ENCODE results near the gene SPRED2.

The SPRED2 gene

DNA sequence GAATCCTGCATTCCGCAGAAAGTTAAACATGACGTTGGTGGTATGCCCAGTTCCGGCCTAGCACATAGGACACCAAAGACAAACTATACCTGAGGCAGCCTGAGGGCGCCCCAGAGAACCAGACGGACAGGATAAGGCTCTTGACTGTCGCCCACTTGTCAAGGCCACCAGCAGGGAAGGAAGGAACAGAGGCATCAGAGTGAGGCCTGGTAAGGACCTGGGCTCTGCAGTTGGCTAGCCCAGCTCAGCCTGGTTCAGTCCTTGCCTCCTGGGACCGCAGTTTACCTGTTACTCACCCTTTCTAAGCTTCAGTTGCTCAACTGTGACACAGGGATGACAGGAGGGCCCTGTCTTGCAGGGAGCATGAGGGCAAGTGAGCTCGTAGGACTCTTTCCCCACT, 122.7 kb downstream of the SPRED2 start:
- DNase-seq (ENCODE audit: low read depth) = no peak
- H3K4me3 ChIP-seq (ENCODE audit: low read depth, low read length) = no peak overlapping the region
- TF ChIP-seq, protein P1, sequence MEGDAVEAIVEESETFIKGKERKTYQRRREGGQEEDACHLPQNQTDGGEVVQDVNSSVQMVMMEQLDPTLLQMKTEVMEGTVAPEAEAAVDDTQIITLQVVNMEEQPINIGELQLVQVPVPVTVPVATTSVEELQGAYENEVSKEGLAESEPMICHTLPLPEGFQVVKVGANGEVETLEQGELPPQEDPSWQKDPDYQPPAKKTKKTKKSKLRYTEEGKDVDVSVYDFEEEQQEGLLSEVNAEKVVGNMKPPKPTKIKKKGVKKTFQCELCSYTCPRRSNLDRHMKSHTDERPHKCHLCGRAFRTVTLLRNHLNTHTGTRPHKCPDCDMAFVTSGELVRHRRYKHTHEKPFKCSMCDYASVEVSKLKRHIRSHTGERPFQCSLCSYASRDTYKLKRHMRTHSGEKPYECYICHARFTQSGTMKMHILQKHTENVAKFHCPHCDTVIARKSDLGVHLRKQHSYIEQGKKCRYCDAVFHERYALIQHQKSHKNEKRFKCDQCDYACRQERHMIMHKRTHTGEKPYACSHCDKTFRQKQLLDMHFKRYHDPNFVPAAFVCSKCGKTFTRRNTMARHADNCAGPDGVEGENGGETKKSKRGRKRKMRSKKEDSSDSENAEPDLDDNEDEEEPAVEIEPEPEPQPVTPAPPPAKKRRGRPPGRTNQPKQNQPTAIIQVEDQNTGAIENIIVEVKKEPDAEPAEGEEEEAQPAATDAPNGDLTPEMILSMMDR (IDR thresholded peaks at IDR 0.05; ENCODE audit: low read depth, low read length, missing control alignments) = no peak

GRCh38 chr2:65305934-65306333, 126.5 kb downstream of the SPRED2 start:
- no peak overlapping the region for H3K4me3 ChIP-seq (ENCODE audit: low read depth, low read length)
- DNase-seq (ENCODE audit: low read depth) = no peak
- TF ChIP-seq, protein P1 (IDR thresholded peaks at IDR 0.05; ENCODE audit: low read depth, low read length, missing control alignments) = no peak

- TF ChIP-seq, protein P1 (IDR thresholded peaks at IDR 0.05; ENCODE audit: low read depth, low read length, missing control alignments) = no peak
- peak; percentile 85 for DNase-seq (ENCODE audit: low read depth)
- H3K4me3 ChIP-seq (ENCODE audit: low read depth, low read length) = no peak overlapping the region
These were observed 131.4 kb downstream of the SPRED2 start for GRCh38 chr2:65300761-65301711.

DNA sequence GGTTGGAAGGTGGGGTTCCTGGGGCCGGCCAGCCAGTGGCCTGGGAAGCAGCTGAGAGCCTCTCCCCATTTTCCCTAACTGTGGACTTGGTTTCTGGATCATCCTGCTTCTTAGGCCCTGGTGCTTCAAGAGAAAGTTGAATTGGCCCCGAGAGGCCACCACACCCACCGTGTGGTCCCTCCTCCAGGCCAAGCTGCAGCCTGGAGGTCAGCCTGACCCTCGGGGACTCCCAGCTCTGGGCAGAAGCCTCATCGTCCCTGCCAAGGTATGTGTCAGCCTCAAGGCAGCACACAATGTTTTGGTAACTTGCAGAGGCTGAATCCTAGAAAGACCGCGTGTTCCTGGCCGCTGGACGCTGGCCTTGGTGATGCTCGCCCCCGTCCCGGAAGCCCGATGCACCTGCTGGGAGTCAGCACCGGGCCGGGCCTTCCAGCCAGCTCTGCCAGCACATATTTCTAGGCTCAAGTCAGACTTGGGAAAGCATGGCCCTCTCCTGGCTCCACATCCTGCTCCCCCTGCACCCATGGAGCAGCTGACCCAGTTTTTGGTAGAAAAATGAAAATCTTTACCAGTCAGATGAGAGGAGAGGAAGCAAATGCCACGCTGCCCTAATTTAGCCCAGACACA, 132.2 kb downstream of the SPRED2 start:
- DNase-seq (ENCODE audit: low read depth) = no peak
- H3K4me3 ChIP-seq (ENCODE audit: low read depth, low read length) = no peak overlapping the region

DNA sequence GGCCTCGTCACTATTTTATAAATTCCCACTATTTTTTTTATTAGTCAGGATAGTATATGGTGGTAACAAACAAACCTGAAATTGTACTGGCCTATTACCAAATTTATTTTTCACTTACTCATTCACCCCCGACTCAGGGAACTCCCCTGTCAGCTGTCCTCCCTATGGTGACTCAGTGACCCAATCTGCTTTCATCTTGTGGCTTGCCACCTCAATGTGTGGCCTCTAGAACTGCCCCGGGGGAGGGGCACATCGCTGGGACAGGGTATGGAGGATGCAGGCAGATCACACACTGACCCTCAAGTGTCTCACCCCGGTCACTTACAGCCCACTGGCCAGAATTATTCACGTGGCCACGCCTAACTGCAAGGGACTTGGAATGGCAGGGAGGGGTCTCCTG, 133.2 kb downstream of the SPRED2 start:
- no peak overlapping the region for H3K4me3 ChIP-seq (ENCODE audit: low read depth, low read length)
- no peak for DNase-seq (ENCODE audit: low read depth)
- TF ChIP-seq, protein P1 (IDR thresholded peaks at IDR 0.05; ENCODE audit: low read depth, low read length, missing control alignments) = no peak

More for the DNA sequence above, 132.2 kb downstream of the SPRED2 start:
- TF ChIP-seq, protein P1 (IDR thresholded peaks at IDR 0.05; ENCODE audit: low read depth, low read length, missing control alignments) = no peak

- DNase-seq (ENCODE audit: low read depth) = no peak
- TF ChIP-seq, protein P1 (IDR thresholded peaks at IDR 0.05; ENCODE audit: low read depth, low read length, missing control alignments) = no peak
- no peak overlapping the region for H3K4me3 ChIP-seq (ENCODE audit: low read depth, low read length)
These were observed 134.3 kb downstream of the SPRED2 start for GRCh38 chr2:65298089-65298488.
